ENCODE measurements around the gene GRIA1. TPM values are rescaled to one million over a fixed set of nuclear protein-coding genes. Genes with fewer than 3 reads are reported as not detected.

The GRIA1 gene
- total and polyA plus RNA-seq, 2 of the 13 experiments (the other 11 are each of a cell fraction or from before 2014, with no cell fraction given): not detected

DNA sequence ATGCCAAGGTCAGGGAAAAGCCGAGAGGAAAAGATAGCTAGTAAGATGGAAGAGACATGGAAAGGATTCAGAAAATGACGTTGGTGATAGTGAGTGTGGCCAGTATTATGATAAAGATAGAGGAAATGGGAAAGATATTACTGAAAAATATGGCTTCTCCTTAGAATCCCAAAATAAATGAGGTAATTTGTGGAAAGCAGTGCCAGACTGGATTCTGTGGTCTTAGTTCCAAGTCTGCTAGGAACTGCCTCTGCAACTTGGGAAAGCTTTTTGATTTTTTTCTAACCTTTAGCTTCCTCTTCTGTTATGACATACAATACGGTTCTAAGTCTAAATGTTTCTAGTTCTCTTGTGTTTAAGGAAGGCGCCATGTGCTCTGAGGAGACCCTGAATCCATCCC, 54.2 kb downstream of the GRIA1 start:
- H3K27me3 ChIP-seq (ENCODE audit: control insufficient read depth in 1 of 2, insufficient read depth in 2 of 2, low read length in 2 of 2): no peaks in the 10 kb centered on the region

More for the DNA sequence above, 54.2 kb downstream of the GRIA1 start:
- no peaks in the 10 kb centered on the region for H3K9me3 ChIP-seq (ENCODE audit: low read length)
- FAIRE-seq (no peak), ATAC-seq (no peak), DNase-seq (ENCODE audit: low spot score) (no peak)
- intact Hi-C loops (cut with micrococcal nuclease; ENCODE audit: unreplicated experiment): no loop called here
- no peak overlapping the region for H2AFZ ChIP-seq (ENCODE audit: low read length)
- no peaks in the 10 kb centered on the region for H3K36me3 ChIP-seq (replicated peaks in 1 of 2; ENCODE audit: control insufficient read depth in 1 of 2, insufficient read depth in 2 of 2, low read length in 2 of 2)
- in situ Hi-C loops (cut with HindIII; ENCODE audit: extremely low pct_ligation_motif_present, low pct_unique_long_range_greater_than_20kb): no loop called here
- no peak overlapping the region for H3K4me3 ChIP-seq (replicated peaks in 1 of 3; ENCODE audit: insufficient read depth in 1 of 3, low read depth in 2 of 3, low read length in 3 of 3)
- CTCF ChIA-PET (ENCODE audit: low intra/inter-chr PET ratio, low total read pairs): no interaction called here
- BruUV-seq (replicated peaks): no TSS peak
- 13% methylated on average over 4 of the region's 4 CpGs for WGBS (ENCODE audit: low lambda C conversion rate)
- POLR2A ChIA-PET: no interaction called here
- H3K9ac ChIP-seq (ENCODE audit: insufficient read depth, low read depth, low read length): no peak overlapping the region
- TF ChIP-seq, protein P1, sequence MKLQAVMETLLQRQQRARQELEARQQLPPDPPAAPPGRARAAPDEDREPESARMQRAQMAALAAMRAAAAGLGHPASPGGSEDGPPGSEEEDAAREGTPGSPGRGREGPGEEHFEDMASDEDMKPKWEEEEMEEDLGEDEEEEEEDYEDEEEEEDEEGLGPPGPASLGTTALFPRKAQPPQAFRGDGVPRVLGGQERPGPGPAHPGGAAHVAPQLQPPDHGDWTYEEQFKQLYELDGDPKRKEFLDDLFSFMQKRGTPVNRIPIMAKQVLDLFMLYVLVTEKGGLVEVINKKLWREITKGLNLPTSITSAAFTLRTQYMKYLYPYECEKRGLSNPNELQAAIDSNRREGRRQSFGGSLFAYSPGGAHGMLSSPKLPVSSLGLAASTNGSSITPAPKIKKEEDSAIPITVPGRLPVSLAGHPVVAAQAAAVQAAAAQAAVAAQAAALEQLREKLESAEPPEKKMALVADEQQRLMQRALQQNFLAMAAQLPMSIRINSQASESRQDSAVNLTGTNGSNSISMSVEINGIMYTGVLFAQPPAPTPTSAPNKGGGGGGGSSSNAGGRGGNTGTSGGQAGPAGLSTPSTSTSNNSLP (IDR thresholded peaks at IDR 0.05; ENCODE audit: low read depth, low read length): no peak
- TF ChIP-seq ZNF737 (CRISPR knock-in tag; IDR thresholded peaks at IDR 0.05; ENCODE audit: borderline replicate concordance) (no peak), ZMAT5 (CRISPR knock-in tag; IDR thresholded peaks at IDR 0.05; ENCODE audit: borderline replicate concordance, low read depth) (no peak), NBN (conservative IDR thresholded peaks at IDR 0.05) (no peak)
- TF ChIP-seq, protein P2, sequence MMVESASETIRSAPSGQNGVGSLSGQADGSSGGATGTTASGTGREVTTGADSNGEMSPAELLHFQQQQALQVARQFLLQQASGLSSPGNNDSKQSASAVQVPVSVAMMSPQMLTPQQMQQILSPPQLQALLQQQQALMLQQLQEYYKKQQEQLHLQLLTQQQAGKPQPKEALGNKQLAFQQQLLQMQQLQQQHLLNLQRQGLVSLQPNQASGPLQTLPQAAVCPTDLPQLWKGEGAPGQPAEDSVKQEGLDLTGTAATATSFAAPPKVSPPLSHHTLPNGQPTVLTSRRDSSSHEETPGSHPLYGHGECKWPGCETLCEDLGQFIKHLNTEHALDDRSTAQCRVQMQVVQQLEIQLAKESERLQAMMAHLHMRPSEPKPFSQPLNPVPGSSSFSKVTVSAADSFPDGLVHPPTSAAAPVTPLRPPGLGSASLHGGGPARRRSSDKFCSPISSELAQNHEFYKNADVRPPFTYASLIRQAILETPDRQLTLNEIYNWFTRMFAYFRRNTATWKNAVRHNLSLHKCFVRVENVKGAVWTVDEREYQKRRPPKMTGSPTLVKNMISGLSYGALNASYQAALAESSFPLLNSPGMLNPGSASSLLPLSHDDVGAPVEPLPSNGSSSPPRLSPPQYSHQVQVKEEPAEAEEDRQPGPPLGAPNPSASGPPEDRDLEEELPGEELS (CRISPR knock-in tag; IDR thresholded peaks at IDR 0.05): no peak
- no peak overlapping the region for H3K27ac ChIP-seq (ENCODE audit: extremely low read length, insufficient read depth, low read length)
- no peaks in the 10 kb centered on the region for H3K79me2 ChIP-seq (ENCODE audit: insufficient read depth, low read length)
- H3K4me2 ChIP-seq (ENCODE audit: low read depth, low read length): no peak overlapping the region
- no peaks in the 10 kb centered on the region for H3K4me1 ChIP-seq (ENCODE audit: insufficient read depth, low read length)
- no peaks in the 10 kb centered on the region for H4K20me1 ChIP-seq (ENCODE audit: insufficient read depth, low read length)
